HCT116 (cell line): ENCODE measurements around the gene LTO1. TPM values are rescaled to one million over a fixed set of nuclear protein-coding genes. Genes with fewer than 3 reads are reported as not detected.

Source experiments
- ATAC-seq: fragments of 200-7000 bp; cut with Tn5 transposase; 2 replicates; pipeline ENCODE4 v1.9.1; 2020; ENCODE audit warnings: mild to moderate bottlenecking, moderate library complexity
- BruUV-seq: library from RNA; stranded (reverse); fragments of 400-500 nt; replicated peaks from 2 replicates; lab custom pipeline; 2021; lab: Mats Ljungman, UMichigan
- CTCF ChIA-PET: fragments of 300-600 bp; sonication (Branson Sonifier 250); formaldehyde crosslinking; loops from one replicate; lab custom pipeline; 2021; ENCODE audit warnings: antibody characterized with exemption; lab: Charles Lee
- POLR2A ChIA-PET: fragments of 300-600, 350-600 bp; sonication (Branson Sonifier 250); formaldehyde crosslinking; loops from one replicate; lab custom pipeline; 2021; ENCODE audit warnings: antibody characterized with exemption; lab: Charles Lee
- RAD21 ChIA-PET, 2 experiments: fragments of 300-600 bp; sonication (Branson Sonifier 250); formaldehyde crosslinking; loops; one replicate each; lab custom pipeline; 2023; ENCODE audit warnings: low total read pairs in 2 of 2; ENCODE audit not compliant: uncharacterized antibody in 2 of 2, unreplicated experiment in 2 of 2, low non-redundant PET in 1 of 2; lab: Charles Lee
- DNase-seq: peaks from one replicate; pipeline ENCODE4 v3.0.0-alpha.2; 2010; ENCODE audit warnings: low read depth, low spot score
- H2AFZ ChIP-seq: fragments of 200-600 bp; shearing (Covaris generic), sonication (generic); 2 replicates; pipeline ENCODE4 v1.6.1; 2017; ENCODE audit warnings: low read depth, mixed run types, mixed read lengths, antibody characterized with exemption, low read length; ENCODE audit not compliant: poor library complexity, severe bottlenecking
- H3K27ac ChIP-seq: 2 replicates; pipeline ENCODE4 v1.5.1; 2012; ENCODE audit warnings: low read depth, low read length
- H3K27me3 ChIP-seq: fragments of 200-600 bp; sonication (generic); 2 replicates; pipeline ENCODE4 v1.6.1; 2016; ENCODE audit warnings: mixed run types, low read length, mixed read lengths; ENCODE audit not compliant: insufficient read depth
- H3K36me3 ChIP-seq, 2 experiments: fragments of 200-500 bp in 1 of 2; fragments of 200-600 bp in 1 of 2; sonication (Bioruptor generic) in 1 of 2; sonication (generic) in 1 of 2; 2 replicates each; pipeline versions ENCODE4 v1.5.1 to v1.6.1; 2014 to 2016; ENCODE audit warnings: low read length in 2 of 2, inconsistent platforms in 1 of 2, mixed read lengths in 1 of 2, mixed run types in 1 of 2; ENCODE audit not compliant: insufficient read depth in 2 of 2, control insufficient read depth in 1 of 2
- H3K4me1 ChIP-seq, 2 experiments: fragments of 200-600 bp in 1 of 2; sonication (generic) in 1 of 2; 2 replicates each; pipeline versions ENCODE4 v1.5.1 to v1.6.1; 2012 to 2017; ENCODE audit warnings: low read length in 2 of 2, inconsistent platforms in 1 of 2, mild to moderate bottlenecking in 1 of 2, mixed read lengths in 1 of 2, mixed run types in 1 of 2, moderate library complexity in 1 of 2; ENCODE audit not compliant: insufficient read depth in 2 of 2, control insufficient read depth in 1 of 2
- H3K4me2 ChIP-seq: fragments of 200-600 bp; sonication (generic); 2 replicates; pipeline ENCODE4 v1.6.1; 2017; ENCODE audit warnings: mixed run types, low read length, mixed read lengths
- H3K4me3 ChIP-seq, 2 experiments: fragments of 200-600 bp in 1 of 2; sonication (generic) in 1 of 2; replicated peaks in 1 of 2; 2 replicates each; pipeline ENCODE4 v1.5.1; 2011 to 2016; ENCODE audit warnings: low read length in 2 of 2, control low read depth in 1 of 2, low read depth in 1 of 2, mild to moderate bottlenecking in 1 of 2, mixed read lengths in 1 of 2, mixed run types in 1 of 2
- H3K79me2 ChIP-seq: fragments of 200-600 bp; sonication (generic); 2 replicates; pipeline ENCODE4 v1.6.1; 2017; ENCODE audit warnings: mild to moderate bottlenecking, mixed run types, low read length, moderate library complexity, mixed read lengths; ENCODE audit not compliant: insufficient read depth
- H3K9ac ChIP-seq: fragments of 200-600 bp; sonication (generic); 2 replicates; pipeline ENCODE4 v1.6.1; 2016; ENCODE audit warnings: low read length, mixed read lengths
- H3K9me2 ChIP-seq: fragments of 200-600 bp; sonication (generic), shearing (Covaris generic); 2 replicates; pipeline ENCODE4 v1.6.1; 2017; ENCODE audit warnings: mixed run types, mild to moderate bottlenecking, moderate library complexity; ENCODE audit not compliant: insufficient read depth
- H3K9me3 ChIP-seq, 2 experiments: fragments of 200-500 bp in 1 of 2; fragments of 200-600 bp in 1 of 2; sonication (Bioruptor generic) in 1 of 2; sonication (generic) in 1 of 2; 2 replicates each; pipeline ENCODE4 v1.6.1; 2014 to 2017; ENCODE audit warnings: low read length in 2 of 2, mixed read lengths in 2 of 2, inconsistent platforms in 1 of 2, low read depth in 1 of 2, mild to moderate bottlenecking in 1 of 2, mixed run types in 1 of 2, moderate library complexity in 1 of 2; ENCODE audit not compliant: control insufficient read depth in 1 of 2, insufficient read depth in 1 of 2
- H4K20me1 ChIP-seq: fragments of 200-600 bp; sonication (generic), shearing (Covaris generic); 2 replicates; pipeline ENCODE4 v1.6.1; 2017; ENCODE audit warnings: mixed run types, mild to moderate bottlenecking, moderate library complexity; ENCODE audit not compliant: insufficient read depth
- CBX3 ChIP-seq: IDR thresholded peaks from 2 replicates; pipeline ENCODE4 v1.6.1; 2012; ENCODE audit warnings: low read depth
- CEBPB ChIP-seq: IDR thresholded peaks from 2 replicates; pipeline ENCODE4 v1.6.1; 2012; ENCODE audit warnings: low read depth
- EGR1 ChIP-seq: IDR thresholded peaks from 2 replicates; pipeline ENCODE4 v1.6.1; 2012; ENCODE audit warnings: low read depth
- ELF1 ChIP-seq: IDR thresholded peaks from 2 replicates; pipeline ENCODE4 v1.6.1; 2012; ENCODE audit warnings: low read depth, borderline replicate concordance
- JUND ChIP-seq: IDR thresholded peaks from 2 replicates; pipeline ENCODE4 v1.6.1; 2012
- POLR2A ChIP-seq: IDR thresholded peaks from 2 replicates; pipeline ENCODE4 v1.7.0; 2011; ENCODE audit warnings: borderline replicate concordance; ENCODE audit not compliant: insufficient read depth, insufficient read length; ENCODE audit errors: extremely low read depth
- POLR2AphosphoS5 ChIP-seq: IDR thresholded peaks from 2 replicates; pipeline ENCODE4 v1.6.1; 2011; ENCODE audit warnings: mild to moderate bottlenecking, low read depth, low read length, moderate library complexity
- RAD21 ChIP-seq: IDR thresholded peaks from 2 replicates; pipeline ENCODE4 v1.6.1; 2012; ENCODE audit warnings: low read depth, mild to moderate bottlenecking
- SIN3A ChIP-seq: IDR thresholded peaks from 2 replicates; pipeline ENCODE4 v1.6.1; 2012; ENCODE audit warnings: low read depth
- SP1 ChIP-seq: IDR thresholded peaks from 2 replicates; pipeline ENCODE4 v1.6.1; 2012; ENCODE audit warnings: low read depth
- YY1 ChIP-seq: IDR thresholded peaks from 2 replicates; pipeline ENCODE4 v1.6.1; 2011; ENCODE audit warnings: low read length, low read depth, moderate library complexity, mild to moderate bottlenecking; ENCODE audit not compliant: insufficient replicate concordance; ENCODE audit errors: extremely low read depth
- ZBTB33 ChIP-seq: IDR thresholded peaks from 2 replicates; pipeline ENCODE4 v1.6.1; 2011; ENCODE audit warnings: mild to moderate bottlenecking, low read length, moderate library complexity; ENCODE audit not compliant: insufficient replicate concordance; ENCODE audit errors: extremely low read depth
- ZFX ChIP-seq: fragments of 450-650 bp; IDR thresholded peaks from 2 replicates; pipeline ENCODE4 v1.6.1; 2017
- intact Hi-C: fragments of 100-400 bp; cut with micrococcal nuclease; formaldehyde crosslinking; loops from 2 replicates; pipeline ENCODE4 v1.10.0; 2022
- total RNA-seq: library from RNA; stranded (reverse); gene quantifications from one replicate; pipeline ENCODE4 v1.2.1, GENCODE V29; 2021; ENCODE audit not compliant: unreplicated experiment
- TF ChIP-seq, protein P1 (sequence below): IDR thresholded peaks from 2 replicates; pipeline ENCODE4 v1.6.1; 2012
- TF ChIP-seq, protein P2 (sequence below), 3 experiments: fragments of 200-600 bp in 1 of 3; sonication (generic) in 1 of 3; IDR thresholded peaks in 2 of 3; conservative IDR thresholded peaks in 1 of 3; 2 replicates each; pipeline ENCODE4 v1.5.1; 2012 to 2017; ENCODE audit warnings: low read depth in 2 of 3, low read length in 2 of 3, antibody characterized with exemption in 1 of 3, borderline replicate concordance in 1 of 3, control low read depth in 1 of 3, mild to moderate bottlenecking in 1 of 3, mixed read lengths in 1 of 3, mixed run types in 1 of 3, moderate library complexity in 1 of 3; ENCODE audit not compliant: insufficient read depth in 1 of 3

LTO1 gene
- total RNA-seq, 1 experiment from 2014 or later = 21.3 TPM

GRCh38 chr11:69703768-69704507 is 28.8 kb upstream of the LTO1 start, which contains the start of gene FGF19:
FGF19 (minus strand) TSS chr11:69704022; CDS start chr11:69703876, 146 bp downstream.
- no peaks in the 10 kb centered on the region for H3K9me3 ChIP-seq
- H3K27me3 ChIP-seq = no peaks in the 10 kb centered on the region
- DNase-seq (no peak), ATAC-seq (peak; percentile 65)
- H2AFZ ChIP-seq = peak within 1 kb of the TSS; percentile 84
- no peaks in the 10 kb centered on the region for H4K20me1 ChIP-seq
- ChIA-PET CTCF (interaction anchor here (0.6 to 1.7 kb wide), 10 partner anchors 9 to 496 kb away, joined by 3 to 7 read pairs (median 4); no protein-coding TSS in a partner anchor), POLR2A (interaction anchor here (0.7 to 1.0 kb wide), 2 partner anchors 8 to 14 kb away, joined by 3 to 4 read pairs; no protein-coding TSS in a partner anchor), RAD21 (interaction anchor here in 1 of 2 experiments (0.6 to 1.2 kb wide), 2 partner anchors 14 to 209 kb away, joined by 3 to 5 read pairs; no protein-coding TSS in a partner anchor)
- peak within 1 kb of the TSS; percentile 80 for H3K27ac ChIP-seq
- peak; percentile 75 for TF ChIP-seq POLR2AphosphoS5
- TF ChIP-seq SIN3A = 0 out of 2 replicates have a peak, but pooled peaks have one; percentile 25
- TF ChIP-seq, protein P1, sequence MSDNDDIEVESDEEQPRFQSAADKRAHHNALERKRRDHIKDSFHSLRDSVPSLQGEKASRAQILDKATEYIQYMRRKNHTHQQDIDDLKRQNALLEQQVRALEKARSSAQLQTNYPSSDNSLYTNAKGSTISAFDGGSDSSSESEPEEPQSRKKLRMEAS = no peak
- peak; percentile 37 for TF ChIP-seq POLR2A
- TF ChIP-seq JUND = no peak
- no peak for TF ChIP-seq CBX3
- TF ChIP-seq EGR1 = peak; percentile 37; the same call in 1 of the 2 replicates
- H3K4me1 ChIP-seq = peaks cover 29 to 54% of the 10 kb centered on the region in 2 experiments
- no TSS peak for BruUV-seq
- H3K9ac ChIP-seq = peak within 1 kb of the TSS; percentile 58
- no peaks in the 10 kb centered on the region for H3K9me2 ChIP-seq
- H3K4me3 ChIP-seq = peak within 1 kb of the TSS; percentile 57 to 63
- no peaks in the 10 kb centered on the region for H3K36me3 ChIP-seq
- intact Hi-C loops = no loop called here
- H3K79me2 ChIP-seq = no peaks in the 10 kb centered on the region; the same call in 1 of the 2 replicates
- H3K4me2 ChIP-seq = peak within 1 kb of the TSS; percentile 96

DNA sequence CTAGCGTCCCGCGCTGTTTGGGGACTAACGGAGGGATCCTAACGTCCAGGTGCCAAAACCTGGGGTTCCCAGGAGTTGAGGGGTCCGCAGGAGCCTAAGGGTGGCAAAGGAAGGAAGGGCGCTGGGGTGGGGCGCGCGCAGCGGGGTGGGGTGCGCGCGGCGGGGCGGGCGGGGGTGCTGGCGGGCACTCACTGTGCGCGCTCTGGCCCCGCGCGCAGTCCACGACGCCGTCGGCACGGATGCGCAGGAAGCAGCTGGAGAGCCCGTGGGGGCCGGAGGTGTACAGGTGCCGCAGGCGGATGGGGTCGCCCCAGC is 28.3 kb upstream of the LTO1 start:
- BruUV-seq = no TSS peak
- peak overlapping the region; percentile 58 for H3K9ac ChIP-seq
- peak overlapping the region; percentile 96 for H3K4me2 ChIP-seq
- peak overlapping the region; percentile 57 to 63 for H3K4me3 ChIP-seq
- H3K79me2 ChIP-seq = no peaks in the 10 kb centered on the region; the same call in 1 of the 2 replicates
- no peaks in the 10 kb centered on the region for H3K9me2 ChIP-seq
- H3K36me3 ChIP-seq = no peaks in the 10 kb centered on the region
- ATAC-seq (peak; percentile 9), DNase-seq (no peak)
- no peaks in the 10 kb centered on the region for H3K9me3 ChIP-seq
- ChIA-PET CTCF (no interaction called here), POLR2A (no interaction called here), RAD21 (no interaction called here)
- peak overlapping the region; percentile 80 for H3K27ac ChIP-seq
- H4K20me1 ChIP-seq = no peaks in the 10 kb centered on the region
- H2AFZ ChIP-seq = no peak overlapping the region
- no peaks in the 10 kb centered on the region for H3K27me3 ChIP-seq
- H3K4me1 ChIP-seq = peaks cover 29 to 54% of the 10 kb centered on the region in 2 experiments
- intact Hi-C loops = no loop called here
- TF ChIP-seq EGR1 = no peak
- TF ChIP-seq CEBPB = no peak
- TF ChIP-seq, protein P1 = no peak
- TF ChIP-seq, protein P2, sequence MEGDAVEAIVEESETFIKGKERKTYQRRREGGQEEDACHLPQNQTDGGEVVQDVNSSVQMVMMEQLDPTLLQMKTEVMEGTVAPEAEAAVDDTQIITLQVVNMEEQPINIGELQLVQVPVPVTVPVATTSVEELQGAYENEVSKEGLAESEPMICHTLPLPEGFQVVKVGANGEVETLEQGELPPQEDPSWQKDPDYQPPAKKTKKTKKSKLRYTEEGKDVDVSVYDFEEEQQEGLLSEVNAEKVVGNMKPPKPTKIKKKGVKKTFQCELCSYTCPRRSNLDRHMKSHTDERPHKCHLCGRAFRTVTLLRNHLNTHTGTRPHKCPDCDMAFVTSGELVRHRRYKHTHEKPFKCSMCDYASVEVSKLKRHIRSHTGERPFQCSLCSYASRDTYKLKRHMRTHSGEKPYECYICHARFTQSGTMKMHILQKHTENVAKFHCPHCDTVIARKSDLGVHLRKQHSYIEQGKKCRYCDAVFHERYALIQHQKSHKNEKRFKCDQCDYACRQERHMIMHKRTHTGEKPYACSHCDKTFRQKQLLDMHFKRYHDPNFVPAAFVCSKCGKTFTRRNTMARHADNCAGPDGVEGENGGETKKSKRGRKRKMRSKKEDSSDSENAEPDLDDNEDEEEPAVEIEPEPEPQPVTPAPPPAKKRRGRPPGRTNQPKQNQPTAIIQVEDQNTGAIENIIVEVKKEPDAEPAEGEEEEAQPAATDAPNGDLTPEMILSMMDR (IDR thresholded peaks at IDR 0.05 in 2 of 3, conservative IDR thresholded peaks at IDR 0.05 in 1 of 3; ENCODE audit: borderline replicate concordance in 1 of 3, insufficient read depth in 1 of 3, low read depth in 2 of 3, low read length in 2 of 3) = no peak
- TF ChIP-seq ZFX = no peak
- no peak for TF ChIP-seq RAD21
- TF ChIP-seq SIN3A = no peak
- TF ChIP-seq ZBTB33 = no peak
- no peak for TF ChIP-seq ELF1
- TF ChIP-seq YY1 = no peak
- no peak for TF ChIP-seq SP1
